ENCODE data around the gene POC1B. TPM values are rescaled to one million over a fixed set of nuclear protein-coding genes. Genes with fewer than 3 reads are reported as not detected.
A peak's percentile ranks its signal among the peaks of the same experiment; 100 is the strongest.

The POC1B gene
- total RNA-seq, 2 donors from 2014 or later, result 31.4 to 32.0 TPM

DNA sequence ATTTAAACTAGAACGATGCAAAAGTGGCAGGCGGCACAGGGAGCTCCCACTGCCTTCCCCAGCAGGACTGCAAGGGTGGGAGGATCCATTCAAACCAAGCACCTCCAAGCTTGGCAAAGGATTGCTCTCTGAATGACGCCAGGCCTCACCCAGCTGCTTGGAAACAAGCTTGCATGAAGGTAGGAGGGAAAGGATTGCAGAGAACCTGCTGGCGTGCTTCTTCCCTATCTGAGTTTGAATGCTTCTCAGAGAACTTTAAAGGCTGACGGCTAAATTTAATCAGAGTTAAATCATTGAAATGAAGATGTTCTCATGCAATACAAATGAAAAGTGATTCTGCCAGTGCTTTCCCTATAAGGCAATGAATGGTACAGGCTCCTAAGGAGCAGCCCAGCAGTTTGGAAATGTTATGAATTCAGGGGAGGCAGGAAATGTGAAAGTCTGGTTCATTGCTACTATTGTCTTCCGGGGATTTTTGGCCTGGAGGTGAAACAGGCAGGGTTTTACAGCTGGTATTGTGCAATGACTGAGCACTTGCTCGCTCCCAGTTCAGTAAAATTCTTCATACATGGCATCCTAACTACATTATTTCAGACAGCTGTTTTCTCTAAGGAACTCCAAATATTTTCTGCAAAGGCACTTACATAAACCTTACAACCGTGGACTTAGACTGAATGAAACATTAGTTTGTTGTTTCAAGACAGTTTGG, 141.6 kb downstream of the POC1B start:
- no peak for TF ChIP-seq CTCF (IDR thresholded peaks at IDR 0.05)
- peak overlapping the region in 1 of 2 donors; percentile 67 for H3K9ac ChIP-seq (ENCODE audit: low read depth in 2 of 2, low read length in 2 of 2)
- H3K27ac ChIP-seq, result peak overlapping the region; percentile 70
- H3K4me3 ChIP-seq, result no peak overlapping the region
- no peaks in the 10 kb centered on the region for H3K36me3 ChIP-seq
- H3K27me3 ChIP-seq, result no peaks in the 10 kb centered on the region
- peak; percentile 73 for DNase-seq
- intact Hi-C loops (cut with DNase I), result no loop called here
- no peaks in the 10 kb centered on the region for H3K9me3 ChIP-seq
- H3K4me1 ChIP-seq, result peaks cover 22% of the 10 kb centered on the region

GRCh38 chr12:89383235-89384049, 142.4 kb downstream of the POC1B start:
- peak overlapping the region in 1 of 2 donors; percentile 67 for H3K9ac ChIP-seq (ENCODE audit: low read depth in 2 of 2, low read length in 2 of 2)
- peaks cover 22% of the 10 kb centered on the region for H3K4me1 ChIP-seq
- intact Hi-C loops (cut with DNase I), result no loop called here
- no peaks in the 10 kb centered on the region for H3K36me3 ChIP-seq
- peak overlapping the region; percentile 70 for H3K27ac ChIP-seq
- H3K9me3 ChIP-seq, result no peaks in the 10 kb centered on the region
- no peaks in the 10 kb centered on the region for H3K27me3 ChIP-seq
- DNase-seq, result peak; percentile 41
- no peak for TF ChIP-seq CTCF (IDR thresholded peaks at IDR 0.05)
- H3K4me3 ChIP-seq, result no peak overlapping the region

DNA sequence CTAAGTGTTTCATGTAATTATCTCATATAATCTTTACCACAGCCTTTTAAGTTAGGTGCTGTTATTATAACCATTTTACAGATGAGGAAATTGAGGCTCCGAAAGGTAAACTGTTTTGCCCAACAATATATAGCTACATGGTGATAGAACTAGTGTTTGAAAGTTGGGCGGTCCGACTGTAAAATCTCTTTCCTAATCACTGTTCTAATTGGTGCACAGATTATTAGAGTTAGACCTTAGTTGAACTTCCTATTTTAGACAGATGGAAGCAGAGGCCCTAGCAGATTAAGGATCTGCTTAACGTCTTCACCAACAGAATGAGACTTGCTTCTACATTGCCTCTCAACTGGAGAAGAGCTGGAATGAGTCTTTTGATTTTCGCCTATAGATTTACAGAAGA, 143.5 kb downstream of the POC1B start:
- no peak overlapping the region for H3K4me3 ChIP-seq
- H3K9ac ChIP-seq (ENCODE audit: low read depth in 2 of 2, low read length in 2 of 2), result no peak overlapping the region
- H3K36me3 ChIP-seq, result no peaks in the 10 kb centered on the region
- H3K4me1 ChIP-seq, result peaks cover 22% of the 10 kb centered on the region
- no peaks in the 10 kb centered on the region for H3K27me3 ChIP-seq
- DNase-seq, result no peak
- H3K27ac ChIP-seq, result no peak overlapping the region
- intact Hi-C loops (cut with DNase I), result no loop called here
- TF ChIP-seq CTCF (IDR thresholded peaks at IDR 0.05), result no peak
- no peaks in the 10 kb centered on the region for H3K9me3 ChIP-seq

DNA sequence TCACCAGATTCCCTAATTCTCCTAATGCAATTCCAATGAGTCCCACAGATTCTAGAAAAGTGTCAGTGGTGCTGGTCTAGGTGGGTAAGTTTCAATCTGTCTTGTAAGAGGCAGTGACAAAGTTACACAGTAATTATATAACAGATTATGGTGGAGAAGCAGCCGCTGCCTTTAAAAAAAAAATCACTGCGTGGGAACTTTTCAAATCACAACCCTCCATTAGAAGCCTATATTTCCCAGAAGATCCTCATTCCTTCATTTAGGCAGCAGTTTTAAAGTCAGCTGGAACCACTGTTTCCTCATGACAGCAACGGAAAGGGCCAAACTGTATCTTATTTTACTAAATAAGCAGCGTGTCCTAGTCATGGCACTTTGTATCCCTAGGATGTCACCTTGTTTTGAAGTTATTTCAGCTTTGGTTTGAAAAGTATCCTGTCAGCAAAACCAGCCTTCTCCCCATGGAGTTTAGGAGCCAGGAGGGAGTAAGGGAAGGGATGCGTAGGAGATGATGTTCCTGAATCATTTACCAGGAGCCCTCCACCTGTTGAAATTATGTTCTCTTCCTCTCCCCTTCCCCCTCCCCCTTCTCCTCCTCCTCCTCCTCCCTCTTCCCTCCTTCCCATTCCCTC, 145.9 kb downstream of the POC1B start:
- peak overlapping the region in 1 of 2 donors; percentile 54 for H3K9ac ChIP-seq (ENCODE audit: low read depth in 2 of 2, low read length in 2 of 2)
- DNase-seq, result no peak
- H3K4me3 ChIP-seq, result no peak overlapping the region
- peak overlapping the region; percentile 79 for H3K27ac ChIP-seq
- intact Hi-C loops (cut with DNase I), result no loop called here
- peaks cover 14% of the 10 kb centered on the region for H3K4me1 ChIP-seq
- H3K36me3 ChIP-seq, result no peaks in the 10 kb centered on the region
- no peaks in the 10 kb centered on the region for H3K27me3 ChIP-seq
- no peak for TF ChIP-seq CTCF (IDR thresholded peaks at IDR 0.05)
- H3K9me3 ChIP-seq, result no peaks in the 10 kb centered on the region

- DNase-seq, result peak; percentile 72
- H3K9ac ChIP-seq (ENCODE audit: low read depth in 2 of 2, low read length in 2 of 2), result peak overlapping the region in 1 of 2 donors; percentile 54
Measured at GRCh38 chr12:89379148-89379838, 146.6 kb downstream of the POC1B start.

More at GRCh38 chr12:89379148-89379838, 146.6 kb downstream of the POC1B start:
- Histone ChIP-seq H3K36me3 (no peaks in the 10 kb centered on the region), H3K27me3 (no peaks in the 10 kb centered on the region), H3K9me3 (no peaks in the 10 kb centered on the region), H3K4me3 (no peak overlapping the region), H3K27ac (peak overlapping the region; percentile 79), H3K4me1 (peaks cover 12% of the 10 kb centered on the region)
- intact Hi-C loops (cut with DNase I), result no loop called here
- no peak for TF ChIP-seq CTCF (IDR thresholded peaks at IDR 0.05)
